T-helper 2 cell treated with Interferon-gamma antibody and Interleukin-4, amounts not matched to agents 100 ng/mL and 5 ng/mL, for 36 hours (primary cell): Measurements from ENCODE around the gene RAC2. TPM values are rescaled to one million over a fixed set of nuclear protein-coding genes. Genes with fewer than 3 reads are reported as not detected.

Source experiments
- intact Hi-C: fragments of 100-400 bp; cut with micrococcal nuclease; formaldehyde crosslinking; loops from one replicate; pipeline ENCODE4 v1.15.1; 2023
- total RNA-seq: library from RNA; stranded (reverse); gene quantifications from 2 replicates; pipeline ENCODE4 v1.2.3, GENCODE V29; 2022

Gene RAC2
- total RNA-seq, 1 donor from 2014 or later: 806 TPM

GRCh38 chr22:37224757-37225420 lies 19.2 kb downstream of the RAC2 start:
- intact Hi-C loops: no loop called here

- intact Hi-C loops: no loop called here
Measured at GRCh38 chr22:37223965-37224551, 20.0 kb downstream of the RAC2 start.

GRCh38 chr22:37222440-37222971 lies 21.6 kb downstream of the RAC2 start:
- intact Hi-C loops: no loop called here

GRCh38 chr22:37221424-37222333 lies 22.4 kb downstream of the RAC2 start:
- intact Hi-C loops: no loop called here

GRCh38 chr22:37220543-37220981 lies 23.5 kb downstream of the RAC2 start:
- intact Hi-C loops: no loop called here

GRCh38 chr22:37219533-37219932 lies 24.5 kb downstream of the RAC2 start:
- intact Hi-C loops: loop anchor here (1.0 kb wide), 2 partner anchors 11 to 20 kb away; no protein-coding TSS in a partner anchor

- intact Hi-C loops: loop anchor here (1.0 kb wide), 2 partner anchors 11 to 20 kb away; no protein-coding TSS in a partner anchor
Measured at GRCh38 chr22:37218771-37219411, 25.2 kb downstream of the RAC2 start.

- intact Hi-C loops: no loop called here
Measured at GRCh38 chr22:37218399-37218770, 25.7 kb downstream of the RAC2 start.

GRCh38 chr22:37215890-37216289 lies 28.2 kb downstream of the RAC2 start:
- intact Hi-C loops: no loop called here

- intact Hi-C loops: no loop called here
Measured at GRCh38 chr22:37214731-37215030, 29.4 kb downstream of the RAC2 start.

GRCh38 chr22:37213941-37214730 lies 29.9 kb downstream of the RAC2 start:
- intact Hi-C loops: no loop called here

GRCh38 chr22:37213218-37213855 lies 30.7 kb downstream of the RAC2 start:
- intact Hi-C loops: no loop called here

- intact Hi-C loops: no loop called here
Measured at GRCh38 chr22:37212174-37212906, 31.7 kb downstream of the RAC2 start, which contains the start of gene SSTR3. SSTR3 (minus strand) TSS chr22:37212477; CDS start chr22:37207803, 4,674 bp downstream.

- intact Hi-C loops: no loop called here
Measured at GRCh38 chr22:37211866-37212173, 32.2 kb downstream of the RAC2 start.

- intact Hi-C loops: no loop called here
Measured at GRCh38 chr22:37211075-37211865, 32.8 kb downstream of the RAC2 start.

- intact Hi-C loops: no loop called here
Measured at GRCh38 chr22:37210041-37210803, 33.8 kb downstream of the RAC2 start.

GRCh38 chr22:37209140-37209845 lies 34.8 kb downstream of the RAC2 start:
- intact Hi-C loops: no loop called here
